Measurements from ENCODE around the gene IKZF1.

GRCh38 chr7:50377356-50377755 lies 72.8 kb downstream of the IKZF1 start:
- TF ChIP-seq CTCF (IDR thresholded peaks at IDR 0.05; ENCODE audit: low read depth, low read length, poor library complexity, severe bottlenecking) (no peak), EZH2phosphoT487 (IDR thresholded peaks at IDR 0.05; ENCODE audit: borderline replicate concordance, low read length) (no peak)
